Tibial artery (tissue), 4 donors: ENCODE data around the gene CALB2.

Experiments
- DNase-seq, 2 donors: peaks; one replicate each; pipeline ENCODE4 v3.0.0-alpha.2; 2019
- H3K27ac ChIP-seq, 2 donors: fragments of 200-600 bp; sonication (generic) in 1 of 2; 1 replicate in 1 of 2; 2 replicates in 1 of 2; pipeline ENCODE4 v1.5.1; 2018 to 2019; ENCODE audit warnings: mild to moderate bottlenecking in 1 of 2
- H3K27me3 ChIP-seq, 2 donors: fragments of 200-600 bp; sonication (generic) in 1 of 2; one replicate each; pipeline versions ENCODE4 v1.5.1 to v1.6.0; 2016 to 2019
- H3K36me3 ChIP-seq, 3 donors: fragments of 200-600 bp; sonication (generic) in 2 of 3; one replicate each; pipeline ENCODE4 v1.5.1; 2016 to 2019; ENCODE audit warnings: mild to moderate bottlenecking in 2 of 3
- H3K4me1 ChIP-seq, 4 donors: fragments of 200-600 bp; sonication (generic) in 2 of 4; 1 replicate in 3 of 4; 2 replicates in 1 of 4; pipeline ENCODE4 v1.5.1; 2016 to 2019
- H3K4me3 ChIP-seq, 2 donors: fragments of 200-600 bp; sonication (generic) in 1 of 2; 1 replicate in 1 of 2; 2 replicates in 1 of 2; pipeline ENCODE4 v1.5.1; 2018 to 2019; ENCODE audit warnings: mild to moderate bottlenecking in 2 of 2
- H3K9me3 ChIP-seq, 3 donors: fragments of 200-600 bp; sonication (generic) in 1 of 3; one replicate each; pipeline ENCODE4 v1.5.1; 2016 to 2019
- intact Hi-C: fragments of 100-400 bp; cut with DNase I; formaldehyde crosslinking; loops from one replicate; pipeline ENCODE4 v1.15.0; 2023; ENCODE audit warnings: low total_unique reads
- TF ChIP-seq, protein P1 (sequence below), 2 experiments: fragments of 200-600 bp in 1 of 2; fragments of 450-650 bp in 1 of 2; IDR thresholded peaks; one replicate each; pipeline ENCODE4 v1.5.1; 2017 to 2019; ENCODE audit warnings: antibody characterized with exemption in 2 of 2, mild to moderate bottlenecking in 1 of 2, moderate library complexity in 1 of 2

CALB2 gene

DNA sequence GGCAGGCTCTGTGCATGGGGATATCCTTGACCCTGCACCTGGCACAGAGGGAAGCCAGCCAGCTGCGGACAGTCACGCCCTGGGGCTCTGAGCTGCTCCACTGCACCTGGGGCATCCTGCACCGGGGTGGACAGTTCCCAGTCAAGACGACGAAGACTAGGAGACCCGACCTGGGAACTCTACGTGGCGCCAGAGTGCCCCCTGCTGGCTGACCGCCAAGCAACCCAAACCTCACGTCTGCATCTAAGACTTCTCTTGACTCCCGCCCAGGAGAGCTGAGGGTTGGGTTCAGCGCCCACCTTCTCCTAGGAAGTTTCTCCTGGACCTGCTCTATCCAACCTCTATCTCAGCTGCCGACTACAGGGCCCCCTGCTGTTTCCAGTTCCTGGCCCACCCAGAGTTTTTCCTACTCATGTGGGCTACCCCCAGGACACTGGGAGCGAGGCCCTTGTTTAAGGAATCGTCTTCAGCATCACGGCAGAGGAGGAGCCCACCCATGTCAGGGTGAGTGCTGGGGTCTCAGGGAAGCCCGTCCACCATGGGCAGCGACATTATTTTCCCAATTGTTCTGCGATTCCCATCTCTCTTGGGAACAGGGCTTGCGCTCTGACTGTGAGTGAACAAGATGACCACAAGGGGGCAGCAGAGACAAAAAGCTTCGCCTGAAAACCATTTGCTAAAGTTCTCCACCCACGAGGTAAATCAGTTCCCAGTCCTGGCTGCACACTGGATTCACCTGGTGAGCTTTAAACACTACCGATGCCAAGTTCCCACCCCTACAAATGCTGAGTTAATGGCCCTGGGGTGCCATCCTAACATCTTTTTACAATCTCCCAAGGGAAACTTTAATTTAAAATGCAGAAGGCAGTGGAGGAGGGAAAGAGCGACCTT, 54.0 kb downstream of the CALB2 start:
- H3K9me3 ChIP-seq = no peaks in the 10 kb centered on the region
- no peak overlapping the region for H3K27ac ChIP-seq
- no peak overlapping the region for H3K4me3 ChIP-seq
- intact Hi-C loops = loop anchor here (5.0 kb wide), 1 partner anchor 195 kb away; no protein-coding TSS in a partner anchor
- no peaks in the 10 kb centered on the region for H3K36me3 ChIP-seq
- peaks cover 0 to 3% (median 0%) of the 10 kb centered on the region in 4 donors for H3K4me1 ChIP-seq
- DNase-seq = peak in 1 of 2 donors; percentile 28
- peaks cover 0 to 36% of the 10 kb centered on the region in 2 donors for H3K27me3 ChIP-seq
- TF ChIP-seq, protein P1, sequence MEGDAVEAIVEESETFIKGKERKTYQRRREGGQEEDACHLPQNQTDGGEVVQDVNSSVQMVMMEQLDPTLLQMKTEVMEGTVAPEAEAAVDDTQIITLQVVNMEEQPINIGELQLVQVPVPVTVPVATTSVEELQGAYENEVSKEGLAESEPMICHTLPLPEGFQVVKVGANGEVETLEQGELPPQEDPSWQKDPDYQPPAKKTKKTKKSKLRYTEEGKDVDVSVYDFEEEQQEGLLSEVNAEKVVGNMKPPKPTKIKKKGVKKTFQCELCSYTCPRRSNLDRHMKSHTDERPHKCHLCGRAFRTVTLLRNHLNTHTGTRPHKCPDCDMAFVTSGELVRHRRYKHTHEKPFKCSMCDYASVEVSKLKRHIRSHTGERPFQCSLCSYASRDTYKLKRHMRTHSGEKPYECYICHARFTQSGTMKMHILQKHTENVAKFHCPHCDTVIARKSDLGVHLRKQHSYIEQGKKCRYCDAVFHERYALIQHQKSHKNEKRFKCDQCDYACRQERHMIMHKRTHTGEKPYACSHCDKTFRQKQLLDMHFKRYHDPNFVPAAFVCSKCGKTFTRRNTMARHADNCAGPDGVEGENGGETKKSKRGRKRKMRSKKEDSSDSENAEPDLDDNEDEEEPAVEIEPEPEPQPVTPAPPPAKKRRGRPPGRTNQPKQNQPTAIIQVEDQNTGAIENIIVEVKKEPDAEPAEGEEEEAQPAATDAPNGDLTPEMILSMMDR (IDR thresholded peaks at IDR 0.05) = peak; percentile 82 to 83

DNA sequence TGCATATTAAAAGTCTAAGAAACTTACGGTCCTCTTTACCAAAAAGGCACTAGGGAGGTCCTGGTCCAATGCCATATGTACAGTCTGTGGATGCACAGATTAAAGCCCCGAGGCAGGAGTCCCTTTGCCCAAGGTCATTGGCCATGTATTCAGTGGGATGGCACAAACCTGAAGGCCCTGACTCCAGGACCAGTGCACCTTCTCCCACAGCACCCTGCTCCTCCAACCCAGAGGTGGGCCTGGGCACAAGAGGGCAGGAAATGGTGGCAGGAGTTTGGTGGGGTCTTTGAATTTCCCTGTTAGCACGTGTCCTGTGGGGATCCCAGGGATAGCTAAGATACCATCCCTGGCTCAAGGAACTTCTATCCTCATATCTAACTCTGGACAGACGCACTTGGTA, 54.8 kb downstream of the CALB2 start:
- Histone ChIP-seq H3K27me3 (peaks cover 0 to 36% of the 10 kb centered on the region in 2 donors), H3K4me1 (peaks cover 0 to 3% (median 0%) of the 10 kb centered on the region in 4 donors), H3K9me3 (no peaks in the 10 kb centered on the region), H3K36me3 (no peaks in the 10 kb centered on the region), H3K4me3 (no peak overlapping the region), H3K27ac (no peak overlapping the region)
- TF ChIP-seq, protein P1 (IDR thresholded peaks at IDR 0.05) = no peak
- DNase-seq = no peak
- intact Hi-C loops = loop anchor here (5.0 kb wide), 1 partner anchor 194 kb away; no protein-coding TSS in a partner anchor

DNA sequence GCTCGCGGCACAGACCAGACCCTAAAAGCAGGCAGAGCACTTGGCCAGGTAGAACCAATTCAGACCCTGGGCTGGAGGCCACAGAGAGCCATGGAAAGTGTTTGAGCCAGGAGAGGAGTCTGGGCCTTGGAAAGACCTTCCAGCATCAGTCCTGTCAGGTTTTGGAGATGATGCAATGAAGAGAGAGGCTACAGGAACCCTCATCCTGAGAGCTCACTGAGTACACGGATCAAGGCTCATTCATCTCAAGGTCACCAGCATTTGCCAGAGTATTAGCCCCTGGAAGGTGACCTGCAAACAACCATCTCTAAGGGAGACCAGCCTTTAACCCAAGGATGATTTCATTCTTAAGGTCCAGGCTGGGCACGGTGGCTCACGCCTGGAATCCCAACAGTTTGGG, 55.5 kb downstream of the CALB2 start:
- H3K4me1 ChIP-seq = peaks cover 0 to 3% (median 0%) of the 10 kb centered on the region in 4 donors
- H3K27me3 ChIP-seq = peaks cover 0 to 36% of the 10 kb centered on the region in 2 donors
- intact Hi-C loops = loop anchor here (2.0 to 5.0 kb wide), 2 partner anchors 87 to 193 kb away; no protein-coding TSS in a partner anchor
- H3K9me3 ChIP-seq = no peaks in the 10 kb centered on the region
- no peak overlapping the region for H3K4me3 ChIP-seq
- TF ChIP-seq, protein P1 (IDR thresholded peaks at IDR 0.05) = no peak
- no peak overlapping the region for H3K27ac ChIP-seq
- H3K36me3 ChIP-seq = no peaks in the 10 kb centered on the region
- no peak for DNase-seq

DNA sequence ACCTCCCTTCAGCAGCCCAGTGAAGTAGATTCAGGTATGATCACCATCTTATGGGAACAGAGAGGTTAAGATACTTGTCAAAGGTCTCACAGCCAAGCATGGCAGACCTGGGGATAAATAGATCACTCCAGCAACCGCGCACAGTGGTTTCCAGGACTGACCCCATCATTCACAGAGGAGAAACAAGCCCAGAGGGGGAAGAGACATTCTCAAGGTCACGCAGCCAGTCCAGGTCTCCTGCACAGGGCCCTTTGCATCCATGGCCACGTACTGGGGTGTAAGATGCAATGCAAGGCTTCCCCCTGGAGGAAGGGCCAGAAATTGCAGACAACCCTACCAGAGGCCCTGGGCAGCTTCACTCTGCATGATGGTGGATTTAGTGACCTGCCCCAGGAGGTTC, 63.4 kb downstream of the CALB2 start:
- no peaks in the 10 kb centered on the region for H3K9me3 ChIP-seq
- no peak overlapping the region for H3K27ac ChIP-seq
- TF ChIP-seq, protein P1 (IDR thresholded peaks at IDR 0.05) = no peak
- H3K4me1 ChIP-seq = no peaks in the 10 kb centered on the region
- intact Hi-C loops = no loop called here
- no peak for DNase-seq
- peaks cover 0 to 23% of the 10 kb centered on the region in 2 donors for H3K27me3 ChIP-seq
- H3K4me3 ChIP-seq = no peak overlapping the region
- no peaks in the 10 kb centered on the region for H3K36me3 ChIP-seq

DNA sequence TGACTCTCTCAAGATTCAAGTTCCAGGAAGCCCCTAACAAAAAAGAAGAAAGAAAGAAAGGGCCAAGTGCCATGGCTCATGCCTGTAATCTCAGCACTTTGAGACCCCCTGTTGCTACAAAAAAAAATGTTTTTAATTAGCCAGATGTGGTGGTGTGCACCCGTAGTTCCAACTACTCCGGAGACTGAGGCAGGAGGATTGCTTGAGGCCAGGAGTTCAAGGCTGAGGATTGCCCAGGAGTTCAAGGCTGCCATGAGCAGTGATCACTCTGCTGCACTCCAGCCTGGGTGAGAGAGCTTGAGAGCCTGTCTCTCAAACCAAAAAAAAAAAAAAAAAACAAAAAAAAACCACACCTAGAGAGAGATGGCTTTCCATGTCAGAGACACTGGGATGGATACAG, 64.5 kb downstream of the CALB2 start:
- Histone ChIP-seq H3K36me3 (no peaks in the 10 kb centered on the region), H3K4me3 (no peak overlapping the region), H3K4me1 (no peaks in the 10 kb centered on the region), H3K27ac (no peak overlapping the region), H3K9me3 (no peaks in the 10 kb centered on the region), H3K27me3 (peaks cover 0 to 26% of the 10 kb centered on the region in 2 donors)
- TF ChIP-seq, protein P1 (IDR thresholded peaks at IDR 0.05) = no peak
- no peak for DNase-seq
- intact Hi-C loops = no loop called here
